Central memory CD8-positive, alpha-beta T cell (primary cell): ENCODE results near the gene FOLR1.
"Not testable (repeated sequence)": the region's sequence is repeated elsewhere in the genome, so short reads cannot be mapped to it uniquely, and the experiment has no call there.

Experiments
- ATAC-seq: fragments of 150-1000 bp; cut with Tn5 transposase; replicated peaks from 2 replicates; pipeline ENCODE4 v1.10.0; 2022; ENCODE audit warnings: mild to moderate bottlenecking, moderate FRiP score, moderate number of reproducible peaks; ENCODE audit not compliant: poor library complexity, severe bottlenecking; ENCODE audit errors: extremely low read depth
- DNase-seq, 2 donors: peaks; one replicate each; pipeline ENCODE4 v3.0.0; 2021; ENCODE audit warnings: low spot score in 2 of 2
- H3K27ac Mint-ChIP-seq: one replicate; pipeline ENCODE4 v1.8.0; 2022; ENCODE audit warnings: low read depth, mild to moderate bottlenecking, moderate library complexity, mixed read lengths
- H3K27me3 Mint-ChIP-seq: one replicate; pipeline ENCODE4 v1.8.0; 2022; ENCODE audit warnings: mixed read lengths
- H3K36me3 Mint-ChIP-seq: one replicate; pipeline ENCODE4 v1.8.0; 2022; ENCODE audit warnings: mild to moderate bottlenecking, moderate library complexity, mixed read lengths; ENCODE audit not compliant: insufficient read depth
- H3K4me1 Mint-ChIP-seq: one replicate; pipeline ENCODE4 v1.8.0; 2022; ENCODE audit warnings: mixed read lengths
- H3K4me3 Mint-ChIP-seq: one replicate; pipeline ENCODE4 v1.8.0; 2022; ENCODE audit warnings: mild to moderate bottlenecking, moderate library complexity, mixed read lengths
- H3K9me3 Mint-ChIP-seq: one replicate; pipeline ENCODE4 v1.8.0; 2022; ENCODE audit warnings: mixed read lengths

The FOLR1 gene

GRCh38 chr11:72191961-72192381, at the start of gene FOLR1:
Gene FOLR1, plus strand, starts transcription at chr11:72192140. Its CDS starts 34 bp downstream, at chr11:72192174.
- Mint-ChIP-seq H3K36me3 (no peaks in the 10 kb centered on the region), H3K4me1 (no peaks in the 10 kb centered on the region), H3K4me3 (no peak within 1 kb of the TSS), H3K27me3 (no peaks in the 10 kb centered on the region), H3K27ac (no peak within 1 kb of the TSS), H3K9me3 (no peaks in the 10 kb centered on the region)
- ATAC-seq (no peak), DNase-seq (no peak)

DNA sequence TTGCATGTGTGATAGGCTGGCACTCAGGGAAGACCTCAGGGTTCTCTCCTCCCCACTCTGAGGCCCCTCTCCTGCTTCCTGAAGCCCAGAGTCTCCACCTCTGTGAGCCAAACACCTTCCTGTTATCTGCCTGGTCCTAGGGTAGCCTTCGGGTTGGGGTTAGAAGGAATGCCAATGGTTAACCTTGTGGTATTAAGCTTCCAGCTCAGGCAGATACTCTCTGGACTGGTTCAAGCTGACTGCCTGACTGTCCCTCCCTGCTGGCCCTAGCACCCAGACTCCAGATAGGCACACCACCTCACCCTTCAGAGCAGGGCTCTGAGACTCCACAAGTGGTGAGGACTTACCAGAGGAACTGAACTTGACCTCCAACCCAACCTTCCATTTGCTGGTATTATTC, 49.4 kb upstream of the FOLR1 start:
- H3K27ac Mint-ChIP-seq, H3K4me1 Mint-ChIP-seq, H3K36me3 Mint-ChIP-seq, H3K4me3 Mint-ChIP-seq, H3K27me3 Mint-ChIP-seq, H3K9me3 Mint-ChIP-seq, DNase-seq, ATAC-seq: not testable (repeated sequence)

DNA sequence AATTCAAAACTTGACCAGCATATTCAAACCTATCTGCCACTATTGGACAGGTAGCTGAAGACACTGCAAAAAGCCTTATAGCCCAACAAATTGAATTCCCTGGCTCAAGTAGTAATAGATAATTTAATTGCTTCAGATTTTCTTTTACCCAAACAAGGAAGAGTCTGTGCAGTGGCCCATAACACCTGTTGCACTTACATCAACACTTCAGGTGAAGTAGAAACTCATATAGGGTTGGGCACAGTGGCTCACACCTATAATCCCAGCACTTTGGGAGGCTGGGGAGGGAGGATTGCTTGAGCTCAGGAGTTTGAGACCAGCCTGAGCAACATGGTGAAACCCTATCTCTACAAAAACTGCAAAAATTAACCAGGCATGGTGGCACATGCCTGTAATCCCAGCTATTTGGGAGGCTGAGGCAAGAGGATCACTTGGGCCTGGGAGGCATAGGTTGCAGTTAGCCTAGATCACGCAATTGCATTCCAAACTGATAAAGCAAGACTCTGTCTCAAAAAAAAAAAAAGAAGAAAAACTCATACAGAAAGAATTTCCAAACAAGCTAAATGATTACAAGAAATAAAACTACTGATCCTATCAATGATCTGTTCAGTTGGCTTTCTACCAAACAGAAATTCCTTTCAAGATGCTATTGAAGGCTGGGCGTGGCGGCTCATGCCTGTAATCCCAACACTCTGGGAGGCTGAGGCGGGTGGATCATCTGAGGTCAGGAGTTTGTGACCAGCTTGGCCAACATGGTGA, 47.0 kb upstream of the FOLR1 start:
- peaks cover 4% of the 10 kb centered on the region for H3K4me1 Mint-ChIP-seq
- DNase-seq (no peak), ATAC-seq (no peak)
- H3K27ac Mint-ChIP-seq = no peak overlapping the region
- H3K4me3 Mint-ChIP-seq = no peak overlapping the region
- no peaks in the 10 kb centered on the region for H3K9me3 Mint-ChIP-seq
- no peaks in the 10 kb centered on the region for H3K36me3 Mint-ChIP-seq
- H3K27me3 Mint-ChIP-seq = peaks cover 3% of the 10 kb centered on the region

GRCh38 chr11:72146625-72147024, 45.3 kb upstream of the FOLR1 start:
- Mint-ChIP-seq H3K27ac (no peak overlapping the region), H3K4me1 (peaks cover 4% of the 10 kb centered on the region), H3K9me3 (no peaks in the 10 kb centered on the region), H3K36me3 (no peaks in the 10 kb centered on the region), H3K27me3 (no peaks in the 10 kb centered on the region), H3K4me3 (no peak overlapping the region)
- ATAC-seq = no peak
- no peak for DNase-seq

GRCh38 chr11:72150882-72151281, 41.1 kb upstream of the FOLR1 start:
- H3K36me3 Mint-ChIP-seq = no peaks in the 10 kb centered on the region
- no peak overlapping the region for H3K4me3 Mint-ChIP-seq
- H3K9me3 Mint-ChIP-seq = no peaks in the 10 kb centered on the region
- no peak overlapping the region for H3K27ac Mint-ChIP-seq
- ATAC-seq (no peak), DNase-seq (no peak)
- no peaks in the 10 kb centered on the region for H3K4me1 Mint-ChIP-seq
- H3K27me3 Mint-ChIP-seq = peaks cover 25% of the 10 kb centered on the region

DNA sequence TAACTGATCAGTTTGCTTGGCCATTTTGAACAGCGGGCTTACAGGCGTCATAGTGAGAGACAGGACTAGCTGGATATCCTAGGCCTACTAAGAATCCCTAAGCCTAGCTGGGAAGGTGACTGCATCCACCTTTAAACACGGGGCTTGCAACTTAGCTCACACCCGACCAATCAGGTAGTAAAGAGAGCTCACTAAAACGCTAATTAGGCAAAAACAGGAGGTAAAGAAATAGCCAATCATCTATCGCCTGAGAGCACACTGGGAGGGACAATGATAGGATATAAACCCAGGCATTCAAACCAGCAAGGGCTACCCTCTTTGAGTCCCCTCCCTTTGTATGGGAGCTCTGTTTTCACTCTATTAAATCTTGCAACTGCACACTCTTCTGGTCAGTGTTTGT, 38.1 kb upstream of the FOLR1 start:
- not testable (repeated sequence) for ATAC-seq, H3K27ac Mint-ChIP-seq, H3K4me1 Mint-ChIP-seq, DNase-seq, H3K4me3 Mint-ChIP-seq, H3K9me3 Mint-ChIP-seq, H3K36me3 Mint-ChIP-seq
- H3K27me3 Mint-ChIP-seq = peaks cover 33% of the 10 kb centered on the region

GRCh38 chr11:72154816-72155215, 37.1 kb upstream of the FOLR1 start:
- DNase-seq (no peak), ATAC-seq (no peak)
- Mint-ChIP-seq H3K4me3 (no peak overlapping the region), H3K27me3 (peaks cover 42% of the 10 kb centered on the region), H3K9me3 (no peaks in the 10 kb centered on the region), H3K4me1 (no peaks in the 10 kb centered on the region), H3K36me3 (peaks cover 2% of the 10 kb centered on the region), H3K27ac (no peak overlapping the region)

GRCh38 chr11:72155751-72156150, 36.2 kb upstream of the FOLR1 start:
- H3K4me1 Mint-ChIP-seq = no peaks in the 10 kb centered on the region
- no peak for DNase-seq
- no peak overlapping the region for H3K4me3 Mint-ChIP-seq

DNA sequence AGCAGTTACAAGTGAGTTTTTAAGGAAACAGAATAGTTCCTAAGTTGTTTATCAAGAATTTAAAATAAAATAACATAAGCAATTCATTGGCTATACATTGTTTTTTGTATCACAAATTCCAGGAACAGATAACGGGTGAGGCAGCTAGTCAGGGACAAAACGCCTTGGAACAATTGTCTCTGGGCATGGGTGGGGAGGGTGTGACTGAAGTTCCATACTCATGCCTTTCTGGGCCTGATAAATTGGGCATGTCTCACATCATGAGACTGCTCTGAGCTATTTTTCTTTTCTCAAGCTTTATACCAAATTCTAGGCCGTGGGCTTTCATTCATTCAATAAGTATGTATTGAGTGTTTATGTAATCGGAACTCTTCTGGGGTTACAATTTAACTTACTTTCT, 34.8 kb upstream of the FOLR1 start:
- DNase-seq = no peak
- Mint-ChIP-seq H3K4me3 (no peak overlapping the region), H3K9me3 (no peaks in the 10 kb centered on the region), H3K27ac (no peak overlapping the region), H3K36me3 (peaks cover 2% of the 10 kb centered on the region), H3K27me3 (peaks cover 65% of the 10 kb centered on the region), H3K4me1 (no peaks in the 10 kb centered on the region)
- ATAC-seq = no peak

More at GRCh38 chr11:72155751-72156150, 36.2 kb upstream of the FOLR1 start:
- no peak overlapping the region for H3K27ac Mint-ChIP-seq
- H3K36me3 Mint-ChIP-seq = peaks cover 2% of the 10 kb centered on the region
- peaks cover 51% of the 10 kb centered on the region for H3K27me3 Mint-ChIP-seq
- ATAC-seq = no peak
- H3K9me3 Mint-ChIP-seq = no peaks in the 10 kb centered on the region

DNA sequence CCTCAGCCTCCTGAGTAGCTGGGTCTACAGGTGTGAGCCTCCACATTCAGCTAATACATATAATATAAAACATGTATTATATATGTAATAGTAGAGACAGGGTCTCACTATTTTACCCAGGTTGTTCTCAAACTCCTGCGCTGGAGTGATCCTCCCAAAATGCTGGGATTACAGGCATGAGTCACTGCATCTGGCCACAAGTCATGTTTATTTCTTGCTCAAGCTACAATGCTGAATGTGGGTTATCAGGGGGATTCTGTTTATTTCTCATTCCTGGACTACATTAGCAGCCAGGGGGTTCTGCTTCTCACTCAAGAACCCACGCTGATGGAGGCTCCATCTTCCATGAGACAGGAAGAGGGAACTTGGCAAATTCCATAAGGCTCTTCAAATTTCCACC, 31.6 kb upstream of the FOLR1 start:
- no peak for DNase-seq
- peaks cover 2% of the 10 kb centered on the region for H3K36me3 Mint-ChIP-seq
- no peaks in the 10 kb centered on the region for H3K9me3 Mint-ChIP-seq
- peaks cover 59% of the 10 kb centered on the region for H3K27me3 Mint-ChIP-seq
- no peak overlapping the region for H3K4me3 Mint-ChIP-seq
- ATAC-seq = no peak
- no peaks in the 10 kb centered on the region for H3K4me1 Mint-ChIP-seq
- no peak overlapping the region for H3K27ac Mint-ChIP-seq

GRCh38 chr11:72162891-72163492, 28.9 kb upstream of the FOLR1 start:
- H3K9me3 Mint-ChIP-seq = no peaks in the 10 kb centered on the region
- peaks cover 2% of the 10 kb centered on the region for H3K36me3 Mint-ChIP-seq
- H3K4me1 Mint-ChIP-seq = no peaks in the 10 kb centered on the region
- ATAC-seq = no peak
- H3K27me3 Mint-ChIP-seq = peaks cover 70% of the 10 kb centered on the region
- no peak for DNase-seq
- H3K27ac Mint-ChIP-seq = no peak overlapping the region
- no peak overlapping the region for H3K4me3 Mint-ChIP-seq

DNA sequence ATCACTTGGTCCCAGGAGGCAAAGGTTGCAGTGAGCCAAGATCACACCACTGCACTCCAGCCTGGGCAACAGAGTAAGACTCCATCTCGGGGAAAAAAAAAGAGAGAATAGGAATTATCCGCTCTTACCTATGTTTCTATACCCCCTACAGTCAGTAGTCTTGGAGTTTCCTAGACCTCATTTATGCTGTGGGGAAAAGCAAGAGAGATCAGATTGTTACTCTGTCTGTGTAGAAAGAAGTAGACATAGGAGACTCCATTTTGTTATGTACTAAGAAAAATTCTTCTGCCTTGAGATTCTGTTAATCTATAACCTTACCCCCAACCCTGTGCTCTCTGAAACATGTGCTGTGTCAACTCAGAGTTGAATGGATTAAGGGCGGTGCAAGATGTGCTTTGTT, 27.8 kb upstream of the FOLR1 start:
- not testable (repeated sequence) for H3K9me3 Mint-ChIP-seq, H3K36me3 Mint-ChIP-seq, ATAC-seq, H3K27ac Mint-ChIP-seq, H3K4me1 Mint-ChIP-seq, DNase-seq, H3K4me3 Mint-ChIP-seq
- H3K27me3 Mint-ChIP-seq = peaks cover 67% of the 10 kb centered on the region

GRCh38 chr11:72169046-72169555, 22.8 kb upstream of the FOLR1 start:
- H3K9me3 Mint-ChIP-seq, H3K36me3 Mint-ChIP-seq, H3K4me3 Mint-ChIP-seq, DNase-seq, H3K4me1 Mint-ChIP-seq, H3K27ac Mint-ChIP-seq, ATAC-seq: not testable (repeated sequence)
- peaks cover 37% of the 10 kb centered on the region for H3K27me3 Mint-ChIP-seq
